Stimulated activated CD4-positive, alpha-beta T cell treated with anti-CD3 and anti-CD28 coated beads, Interleukin-1b, Interleukin-23, amount 100 ng/mL, for 24 hours (primary cell): ENCODE data around the gene CRTC1.
"Not testable (repeated sequence)": the region's sequence is repeated elsewhere in the genome, so short reads cannot be mapped to it uniquely, and the experiment has no call there.

Experiments used
- DNase-seq, 4 experiments: peaks; one replicate each; pipeline ENCODE4 v3.0.0-alpha.2; 2020; ENCODE audit warnings: low read depth in 4 of 4, low spot score in 1 of 4

CRTC1 gene

GRCh38 chr19:18725841-18726770 is 42.6 kb downstream of the CRTC1 start:
- no peak for DNase-seq

GRCh38 chr19:18726846-18727245 is 43.4 kb downstream of the CRTC1 start:
- no peak for DNase-seq

GRCh38 chr19:18727602-18728001 is 44.1 kb downstream of the CRTC1 start:
- not testable (repeated sequence) for DNase-seq

- DNase-seq, result no peak
Observed at GRCh38 chr19:18729933-18730530, 46.6 kb downstream of the CRTC1 start.

- DNase-seq, result no peak
Observed at GRCh38 chr19:18730885-18731513, 47.5 kb downstream of the CRTC1 start.

GRCh38 chr19:18731562-18732008 is 48.1 kb downstream of the CRTC1 start:
- DNase-seq, result no peak

GRCh38 chr19:18733196-18733647 is 49.7 kb downstream of the CRTC1 start:
- no peak for DNase-seq

- DNase-seq, result not testable (repeated sequence)
Observed at GRCh38 chr19:18733762-18734332, 50.4 kb downstream of the CRTC1 start.

- DNase-seq, result no peak
Observed at GRCh38 chr19:18735324-18735723, 51.8 kb downstream of the CRTC1 start.

GRCh38 chr19:18735752-18736151 is 52.3 kb downstream of the CRTC1 start:
- no peak for DNase-seq

GRCh38 chr19:18736415-18737336 is 53.2 kb downstream of the CRTC1 start:
- no peak for DNase-seq

GRCh38 chr19:18737337-18737953 is 54.0 kb downstream of the CRTC1 start:
- DNase-seq, result no peak

GRCh38 chr19:18737954-18738351 is 54.5 kb downstream of the CRTC1 start:
- no peak for DNase-seq

GRCh38 chr19:18738961-18739690 is 55.6 kb downstream of the CRTC1 start:
- DNase-seq, result no peak

- DNase-seq, result no peak
Observed at GRCh38 chr19:18741124-18742121, 57.9 kb downstream of the CRTC1 start.

- DNase-seq, result no peak
Observed at GRCh38 chr19:18742324-18742723, 58.8 kb downstream of the CRTC1 start.

GRCh38 chr19:18742838-18743783 is 59.6 kb downstream of the CRTC1 start:
- no peak for DNase-seq
